H1 (cell line): ENCODE data around the gene ALPL. TPM values are rescaled to one million over a fixed set of nuclear protein-coding genes. Genes with fewer than 3 reads are reported as not detected.

Experiments used
- CHD7 ChIP-seq: fragments of 300-600 bp; sonication (generic); IDR thresholded peaks from 2 replicates; pipeline ENCODE4 v1.7.1; 2012; ENCODE audit warnings: low read length, moderate library complexity, mild to moderate bottlenecking, inconsistent platforms; ENCODE audit not compliant: insufficient replicate concordance
- EGR1 ChIP-seq: IDR thresholded peaks from 2 replicates; pipeline ENCODE4 v1.6.1; 2011; ENCODE audit warnings: low read depth, low read length, borderline replicate concordance
- GABPA ChIP-seq: IDR thresholded peaks from 2 replicates; pipeline ENCODE4 v1.6.1; 2011; ENCODE audit warnings: mild to moderate bottlenecking, low read length, moderate library complexity, borderline replicate concordance; ENCODE audit not compliant: insufficient read depth
- KDM5A ChIP-seq: fragments of 200-600 bp; IDR thresholded peaks from 2 replicates; pipeline ENCODE4 v1.7.1; 2012; ENCODE audit warnings: mild to moderate bottlenecking, low read length, inconsistent platforms, mixed read lengths
- MAFK ChIP-seq: IDR thresholded peaks from 2 replicates; pipeline ENCODE4 v1.6.1; 2012; ENCODE audit warnings: low read depth, mild to moderate bottlenecking, improper control_type of control experiment, low read length
- MAX ChIP-seq: IDR thresholded peaks from 2 replicates; pipeline ENCODE4 v1.6.1; 2012; ENCODE audit warnings: inconsistent platforms
- polyA plus RNA-seq, 7 experiments: library from polyadenylated mRNA; depleted of rRNA in 3 of 7; stranded (reverse) in 5 of 7; unstranded in 2 of 7; fragments of >200 nt in 5 of 7; fragments of 200-250 nt in 2 of 7; gene quantifications; 1 replicate in 5 of 7; 2 replicates in 1 of 7; 4 replicates in 1 of 7; pipeline versions ENCODE4 v1.2.1 to v1.2.3, GENCODE V29; 2011 to 2013; ENCODE audit warnings: missing spikeins in 2 of 7, mixed read lengths in 2 of 7
- total RNA-seq: library from RNA; stranded (reverse); fragmentation: NEBNext Ultra II Directional; extraction: Animal tissue kit (Norgen Biotek cat#: 25700); gene quantifications from 2 replicates; pipeline ENCODE4 v1.2.1, GENCODE V29; 2021

ALPL gene
- total and polyA plus RNA-seq, 2 of the 8 experiments (the other 6 are each of a cell fraction or from before 2014, with no cell fraction given): 175 to 362 TPM

DNA sequence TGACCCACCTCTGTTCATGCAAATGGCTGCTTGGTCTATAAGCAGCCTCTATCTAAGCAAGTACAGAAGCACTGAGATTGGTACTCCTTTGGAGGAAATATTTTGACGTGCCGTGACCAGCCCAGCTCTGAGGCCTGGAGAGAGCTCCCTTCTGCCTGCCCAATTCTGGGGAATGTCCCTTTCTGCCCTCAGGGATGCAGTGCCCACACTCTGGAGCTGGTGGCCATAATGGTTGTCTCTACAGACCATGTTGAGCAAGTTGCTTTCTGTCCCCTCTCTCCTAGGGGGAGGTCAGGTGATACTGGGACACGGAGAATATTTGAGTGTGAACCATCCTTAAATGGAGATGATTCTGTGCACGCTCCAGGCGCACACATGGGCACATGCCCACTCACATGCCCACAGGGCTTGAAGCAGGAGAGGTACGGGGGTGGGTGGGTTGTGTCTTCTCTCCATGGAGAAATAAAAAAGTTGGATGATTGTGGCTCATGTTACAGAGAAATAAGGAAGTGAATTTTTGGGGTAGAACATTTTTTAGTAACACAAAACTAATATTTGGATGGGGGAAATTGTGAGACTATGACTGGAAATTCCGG lies 13.9 kb upstream of the ALPL start (continued):
- no peak for TF ChIP-seq CHD7
- no peak for TF ChIP-seq MAFK
- TF ChIP-seq EGR1: no peak
- no peak for TF ChIP-seq GABPA
- no peak for TF ChIP-seq KDM5A
- TF ChIP-seq MAX: no peak
- TF ChIP-seq, all 59 proteins: peak for 0
